Activated naive CD4-positive, alpha-beta T cell treated with anti-CD3 and anti-CD28 coated beads, Interleukin-2, amount 50 U/mL, for 72 hours (primary cell): Measurements from ENCODE around the gene SLC24A3. TPM values are rescaled to one million over a fixed set of nuclear protein-coding genes. Genes with fewer than 3 reads are reported as not detected.
"Not testable (repeated sequence)": the region's sequence is repeated elsewhere in the genome, so short reads cannot be mapped to it uniquely, and the experiment has no call there.

Source experiments
- ATAC-seq, 2 donors: fragments of 150-1000 bp; cut with Tn5 transposase; 2 replicates each; pipeline ENCODE4 v1.10.0; 2021; ENCODE audit warnings: mild to moderate bottlenecking in 2 of 2, moderate library complexity in 2 of 2
- DNase-seq, 2 donors: peaks; one replicate each; pipeline ENCODE4 v3.0.0; 2021 to 2022; ENCODE audit warnings: low spot score in 2 of 2
- H3K27ac Mint-ChIP-seq, 2 donors: one replicate each; pipeline ENCODE4 v1.8.0; 2022; ENCODE audit warnings: mild to moderate bottlenecking in 2 of 2, mixed read lengths in 2 of 2
- H3K36me3 Mint-ChIP-seq, 2 donors: one replicate each; pipeline ENCODE4 v1.8.0; 2022; ENCODE audit warnings: mixed read lengths in 2 of 2
- H3K9me3 Mint-ChIP-seq, 2 donors: one replicate each; pipeline ENCODE4 v1.8.0; 2022; ENCODE audit warnings: mixed read lengths in 2 of 2
- total RNA-seq, 2 donors: library from RNA; stranded (reverse); gene quantifications; one replicate each; pipeline ENCODE4 v1.2.3, GENCODE V29; 2022

The SLC24A3 gene
- total RNA-seq, 2 donors from 2014 or later, result not detected

GRCh38 chr20:19740512-19740911, 528.1 kb downstream of the SLC24A3 start:
- no peak for ATAC-seq
- DNase-seq, result no peak
- H3K27ac Mint-ChIP-seq, result no peak overlapping the region
- H3K9me3 Mint-ChIP-seq, result peaks cover 0 to 11% of the 10 kb centered on the region in 2 donors
- H3K36me3 Mint-ChIP-seq, result no peaks in the 10 kb centered on the region

GRCh38 chr20:19741924-19742323, 529.5 kb downstream of the SLC24A3 start:
- no peak overlapping the region for H3K27ac Mint-ChIP-seq
- ATAC-seq (no peak), DNase-seq (no peak)
- peaks cover 4 to 11% of the 10 kb centered on the region in 2 donors for H3K9me3 Mint-ChIP-seq
- H3K36me3 Mint-ChIP-seq, result no peaks in the 10 kb centered on the region

- ATAC-seq (no peak), DNase-seq (no peak)
- Mint-ChIP-seq H3K9me3 (peaks cover 4 to 11% of the 10 kb centered on the region in 2 donors), H3K27ac (no peak overlapping the region), H3K36me3 (no peaks in the 10 kb centered on the region)
These were observed 530.7 kb downstream of the SLC24A3 start for GRCh38 chr20:19742974-19743639.

GRCh38 chr20:19743640-19743995, 531.2 kb downstream of the SLC24A3 start:
- Mint-ChIP-seq H3K27ac (no peak overlapping the region), H3K36me3 (no peaks in the 10 kb centered on the region), H3K9me3 (peaks cover 7 to 13% of the 10 kb centered on the region in 2 donors)
- DNase-seq, result no peak
- no peak for ATAC-seq

- DNase-seq, result no peak
- Mint-ChIP-seq H3K27ac (no peak overlapping the region), H3K9me3 (peaks cover 9 to 15% of the 10 kb centered on the region in 2 donors), H3K36me3 (no peaks in the 10 kb centered on the region)
- no peak for ATAC-seq
These were observed 532.7 kb downstream of the SLC24A3 start for GRCh38 chr20:19745106-19745505.

- no peak for DNase-seq
These were observed 533.1 kb downstream of the SLC24A3 start for GRCh38 chr20:19745584-19745983.

GRCh38 chr20:19746396-19746795, 534.0 kb downstream of the SLC24A3 start:
- ATAC-seq (no peak), DNase-seq (no peak)
- Mint-ChIP-seq H3K9me3 (peaks cover 9 to 15% of the 10 kb centered on the region in 2 donors), H3K36me3 (no peaks in the 10 kb centered on the region), H3K27ac (no peak overlapping the region)

More at GRCh38 chr20:19745584-19745983, 533.1 kb downstream of the SLC24A3 start:
- ATAC-seq, result no peak
- Mint-ChIP-seq H3K36me3 (no peaks in the 10 kb centered on the region), H3K9me3 (peaks cover 9 to 15% of the 10 kb centered on the region in 2 donors), H3K27ac (no peak overlapping the region)

DNA sequence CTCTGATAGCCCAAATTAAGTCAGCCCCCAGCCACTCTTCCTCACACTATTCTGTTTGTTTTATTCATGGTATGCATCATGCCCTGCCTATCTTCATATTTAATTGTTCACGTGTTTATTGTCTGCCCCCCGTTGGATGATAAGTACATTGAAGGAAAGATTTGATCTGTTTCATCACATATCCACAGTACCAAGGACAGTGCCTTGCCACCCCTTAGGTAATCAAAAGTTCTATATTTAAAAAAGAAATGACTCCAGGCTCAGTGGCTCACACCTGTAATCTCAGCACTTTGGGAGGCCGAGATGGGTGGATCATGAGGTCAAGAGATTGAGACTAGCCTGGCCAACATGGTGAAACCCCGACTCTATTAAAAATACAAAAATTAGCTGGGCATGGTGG, 535.5 kb downstream of the SLC24A3 start:
- no peaks in the 10 kb centered on the region for H3K36me3 Mint-ChIP-seq
- no peak overlapping the region for H3K27ac Mint-ChIP-seq
- ATAC-seq, result no peak
- no peak for DNase-seq
- H3K9me3 Mint-ChIP-seq, result peaks cover 9 to 15% of the 10 kb centered on the region in 2 donors

DNA sequence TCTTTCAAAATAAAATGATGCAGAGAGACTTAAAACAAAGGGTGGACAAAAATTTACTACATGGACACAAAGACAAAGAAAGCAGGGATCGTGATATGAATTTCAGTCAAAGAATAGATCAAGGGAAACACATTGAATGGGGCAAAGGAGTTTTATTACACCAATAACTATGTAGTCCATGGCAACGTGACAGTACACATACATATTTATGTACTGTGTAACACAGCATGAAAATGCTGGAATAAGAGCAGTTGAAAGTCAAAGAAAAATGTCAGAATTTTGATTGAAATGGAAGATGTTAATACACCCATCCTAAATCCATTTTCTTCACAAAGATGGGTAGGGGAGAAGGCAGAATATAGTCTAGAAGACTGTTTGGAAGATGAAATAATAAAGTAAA, 536.2 kb downstream of the SLC24A3 start:
- no peak for ATAC-seq
- no peak overlapping the region for H3K27ac Mint-ChIP-seq
- H3K9me3 Mint-ChIP-seq, result peaks cover 9 to 11% of the 10 kb centered on the region in 2 donors

GRCh38 chr20:19749618-19750071, 537.2 kb downstream of the SLC24A3 start:
- Mint-ChIP-seq H3K36me3 (no peaks in the 10 kb centered on the region), H3K9me3 (peaks cover 6 to 9% of the 10 kb centered on the region in 2 donors), H3K27ac (no peak overlapping the region)
- ATAC-seq (no peak), DNase-seq (no peak)

More for the DNA sequence above, 536.2 kb downstream of the SLC24A3 start:
- DNase-seq, result no peak
- no peaks in the 10 kb centered on the region for H3K36me3 Mint-ChIP-seq

DNA sequence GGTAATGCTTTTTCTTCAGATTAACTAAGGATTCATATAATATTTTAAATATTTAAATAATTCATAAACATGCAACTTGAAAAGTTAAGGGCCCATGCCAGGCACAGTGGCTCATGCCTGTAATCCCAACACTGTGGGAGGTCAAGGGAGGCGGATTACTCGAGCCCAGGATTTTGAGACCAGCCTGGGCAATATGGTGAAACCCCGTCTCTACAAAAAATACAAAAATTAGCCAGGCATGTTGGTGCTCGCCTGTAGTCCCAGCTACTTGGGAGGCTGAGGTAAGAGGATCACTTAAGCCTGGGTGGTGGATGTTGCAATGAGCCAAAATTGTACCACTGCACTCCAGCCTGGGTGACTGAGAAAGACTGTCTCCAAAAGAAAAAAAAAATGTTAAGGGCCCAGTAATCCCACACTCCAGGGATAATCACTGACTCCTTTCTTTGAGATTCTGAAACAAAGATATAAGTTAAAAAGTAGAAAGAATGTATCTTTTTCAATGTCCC, 537.7 kb downstream of the SLC24A3 start:
- H3K36me3 Mint-ChIP-seq, result no peaks in the 10 kb centered on the region
- no peak for DNase-seq
- H3K9me3 Mint-ChIP-seq, result peaks cover 4 to 9% of the 10 kb centered on the region in 2 donors
- no peak overlapping the region for H3K27ac Mint-ChIP-seq
- no peak for ATAC-seq

DNA sequence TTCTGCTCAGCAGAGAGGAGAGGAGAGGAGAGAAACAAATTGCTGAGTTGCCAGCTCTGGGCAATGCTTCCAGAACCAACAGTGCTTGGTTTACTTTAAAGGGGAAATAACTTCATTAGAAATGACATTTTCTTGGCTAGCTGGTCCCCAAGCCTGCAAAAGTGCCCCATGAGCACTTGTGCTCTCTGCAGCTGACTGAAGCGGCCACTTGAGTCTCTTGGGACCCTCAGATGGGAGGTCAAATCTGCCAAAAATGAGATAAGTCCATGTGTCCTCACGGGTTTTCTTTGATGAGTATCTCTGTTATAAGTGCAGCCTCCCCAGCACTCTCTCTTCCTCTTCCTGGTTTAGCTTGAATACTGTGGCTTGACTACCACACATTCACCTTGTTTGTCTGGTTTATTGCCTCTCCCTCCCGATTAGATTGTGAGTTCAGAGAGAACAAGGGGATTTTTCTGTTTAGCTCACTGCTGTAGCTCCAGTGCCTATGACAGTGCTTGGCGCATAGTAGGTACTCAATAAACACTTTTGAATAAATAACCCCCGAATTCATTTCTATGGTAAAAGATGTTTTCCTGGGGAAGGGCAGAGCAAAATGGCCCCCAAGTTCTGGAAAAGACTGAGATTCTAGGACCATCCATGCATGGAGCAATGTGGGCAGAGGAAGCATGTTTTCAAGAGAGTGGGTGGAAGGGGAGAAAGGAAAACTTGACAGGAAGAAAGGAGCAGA, 538.6 kb downstream of the SLC24A3 start:
- peaks cover 4 to 7% of the 10 kb centered on the region in 2 donors for H3K9me3 Mint-ChIP-seq
- no peaks in the 10 kb centered on the region for H3K36me3 Mint-ChIP-seq
- DNase-seq (no peak), ATAC-seq (no peak)
- no peak overlapping the region for H3K27ac Mint-ChIP-seq

GRCh38 chr20:19754201-19754600, 541.8 kb downstream of the SLC24A3 start:
- not testable (repeated sequence) for ATAC-seq, DNase-seq, H3K27ac Mint-ChIP-seq, H3K9me3 Mint-ChIP-seq, H3K36me3 Mint-ChIP-seq

DNA sequence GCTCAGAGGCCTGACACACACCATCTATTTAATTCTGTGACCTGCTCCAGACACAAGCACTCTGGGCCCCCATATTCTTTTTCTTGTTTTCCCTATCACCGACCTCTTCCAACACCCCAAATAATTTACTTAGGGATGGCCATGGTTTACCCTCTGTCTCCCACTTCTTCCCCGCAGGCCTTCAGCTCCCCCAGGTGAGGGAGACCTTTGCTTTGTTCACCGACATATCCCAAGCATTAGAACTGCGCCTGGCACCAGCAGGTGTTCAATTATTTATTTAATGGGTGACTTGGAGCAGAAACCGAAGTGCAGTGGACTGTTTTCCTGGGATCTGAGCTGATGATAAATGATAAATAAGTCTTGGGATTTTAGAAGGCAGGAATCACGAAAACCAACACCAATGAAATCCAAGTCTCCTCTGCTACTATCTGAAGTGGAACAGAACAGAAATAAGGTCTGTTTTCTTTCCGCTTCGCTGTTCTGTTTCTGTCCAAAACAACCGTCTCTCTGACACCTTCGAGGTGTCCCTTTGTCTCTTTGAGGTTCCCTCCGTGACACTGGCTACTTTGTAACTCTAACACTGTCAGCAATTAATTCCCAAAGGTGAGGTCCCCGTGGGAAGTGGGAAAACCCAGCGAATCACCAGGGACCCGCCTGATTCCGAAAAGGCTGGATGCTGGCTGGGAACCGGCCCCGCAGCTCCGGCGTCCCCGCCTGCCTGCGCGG, 544.5 kb downstream of the SLC24A3 start:
- DNase-seq (no peak), ATAC-seq (no peak)
- Mint-ChIP-seq H3K27ac (no peak overlapping the region), H3K36me3 (no peaks in the 10 kb centered on the region), H3K9me3 (no peaks in the 10 kb centered on the region)

GRCh38 chr20:19757487-19758132, 545.2 kb downstream of the SLC24A3 start:
- DNase-seq, result no peak
- Mint-ChIP-seq H3K27ac (no peak overlapping the region), H3K9me3 (no peaks in the 10 kb centered on the region), H3K36me3 (no peaks in the 10 kb centered on the region)
- ATAC-seq, result peak in 1 of 2 donors; percentile 18

- Mint-ChIP-seq H3K36me3 (no peaks in the 10 kb centered on the region), H3K27ac (no peak within 1 kb of the TSS), H3K9me3 (no peaks in the 10 kb centered on the region)
- DNase-seq, result no peak
- peak in 1 of 2 donors; percentile 26 for ATAC-seq
These were observed 545.7 kb downstream of the SLC24A3 start, which contains the start of gene RIN2 for GRCh38 chr20:19758133-19758500. Gene RIN2 (plus strand): TSS chr20:19758258. CDS start chr20:19889602, 131,344 bp downstream.
